GM08714 (cell line): ENCODE results near the gene CDK7.

Source experiments
- H3K4me3 ChIP-seq: fragments of 200-500 bp; sonication (Bioruptor generic); 2 replicates; pipeline ENCODE4 v1.5.1; 2014; ENCODE audit warnings: mild to moderate bottlenecking, low read length, inconsistent platforms
- ZNF274 ChIP-seq: IDR thresholded peaks from 2 replicates; pipeline ENCODE4 v1.6.1; 2012; ENCODE audit warnings: mild to moderate bottlenecking, low read depth, low read length

CDK7 gene

DNA sequence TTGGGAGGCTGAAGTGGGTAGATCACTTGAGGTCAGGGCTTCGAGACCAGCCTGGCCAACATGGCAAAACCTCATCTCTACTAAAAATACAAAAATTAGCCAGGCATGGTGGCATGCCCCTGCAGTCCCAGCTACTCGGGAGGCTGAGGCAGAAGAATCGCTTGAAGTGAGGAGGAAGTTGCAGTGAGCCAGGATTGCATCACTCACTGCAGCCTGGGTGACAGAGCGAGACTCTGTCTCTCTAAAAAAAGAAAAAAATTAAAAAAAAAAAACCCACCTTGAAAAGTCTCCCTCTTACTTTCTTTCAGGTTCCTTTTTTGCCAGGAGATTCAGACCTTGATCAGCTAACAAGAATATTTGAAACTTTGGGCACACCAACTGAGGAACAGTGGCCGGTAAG lies 34.2 kb downstream of the CDK7 start:
- no peak for TF ChIP-seq ZNF274
- H3K4me3 ChIP-seq, result no peak overlapping the region

DNA sequence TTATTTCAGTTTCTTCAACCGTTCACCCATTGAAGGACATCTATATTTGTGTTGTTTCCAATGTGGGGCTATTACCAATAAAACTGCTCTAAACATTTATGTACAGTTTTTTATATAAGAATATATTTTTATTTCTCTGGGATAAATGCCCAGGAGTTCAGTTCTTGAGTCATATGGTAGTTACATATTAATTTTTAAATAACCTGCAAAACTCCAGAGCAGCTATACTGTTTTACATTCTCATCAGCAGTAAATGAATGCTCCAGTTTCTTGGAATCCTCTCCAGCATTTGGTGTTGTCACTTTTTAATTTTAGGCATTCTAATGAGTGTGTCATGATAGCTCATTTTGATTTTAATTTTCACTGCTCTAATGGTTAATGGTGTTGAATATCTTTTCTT lies 36.2 kb downstream of the CDK7 start:
- no peak overlapping the region for H3K4me3 ChIP-seq
- no peak for TF ChIP-seq ZNF274

DNA sequence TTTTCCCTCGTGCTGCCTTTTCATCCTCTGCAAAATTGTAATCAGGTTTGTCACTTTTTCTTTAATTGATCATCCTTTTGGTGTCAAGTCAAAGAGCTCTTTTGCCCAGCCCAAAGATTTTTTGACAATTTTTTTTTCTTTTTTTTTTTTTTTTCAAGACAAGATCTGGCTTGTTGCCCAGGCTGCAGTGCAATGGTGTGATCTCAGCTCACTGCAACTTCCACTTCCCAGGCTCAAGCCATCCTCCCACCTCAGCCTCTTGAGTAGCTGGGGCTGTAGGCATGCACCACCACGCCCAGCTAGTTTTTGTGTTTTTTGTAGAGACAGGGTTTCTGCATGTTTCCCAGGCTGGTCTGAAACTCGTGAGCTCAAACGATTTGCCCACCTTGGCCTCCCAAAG lies 36.7 kb downstream of the CDK7 start:
- no peak for TF ChIP-seq ZNF274

GRCh38 chr5:69275563-69275962 lies 40.9 kb downstream of the CDK7 start:
- no peak overlapping the region for H3K4me3 ChIP-seq
- TF ChIP-seq ZNF274, result no peak

More for the DNA sequence above, 36.7 kb downstream of the CDK7 start:
- no peak overlapping the region for H3K4me3 ChIP-seq

GRCh38 chr5:69276422-69277174 lies 41.9 kb downstream of the CDK7 start:
- H3K4me3 ChIP-seq, result no peak overlapping the region
- TF ChIP-seq ZNF274, result no peak

GRCh38 chr5:69279517-69279916 lies 44.8 kb downstream of the CDK7 start:
- TF ChIP-seq ZNF274, result no peak
- no peak overlapping the region for H3K4me3 ChIP-seq

DNA sequence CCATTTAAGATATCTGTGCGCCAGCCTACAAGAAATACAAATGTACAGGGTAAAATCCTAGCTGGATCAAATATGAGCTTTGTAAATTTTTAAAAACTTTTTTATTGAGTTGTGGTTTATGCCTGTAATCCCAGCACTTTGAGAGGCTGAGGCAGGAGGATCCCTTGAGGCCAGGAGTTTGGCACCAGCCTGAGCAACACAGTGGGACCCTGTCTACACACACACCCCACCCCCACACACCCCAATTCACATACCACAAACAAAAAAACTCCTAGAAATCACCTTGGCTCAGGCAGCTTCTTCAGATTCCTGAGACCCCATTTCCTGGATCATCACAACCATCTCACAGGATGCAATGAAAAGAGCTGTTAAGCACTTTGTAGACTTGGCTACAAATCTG lies 46.4 kb downstream of the CDK7 start:
- TF ChIP-seq ZNF274, result no peak
- no peak overlapping the region for H3K4me3 ChIP-seq

GRCh38 chr5:69284203-69284602 lies 49.5 kb downstream of the CDK7 start:
- no peak overlapping the region for H3K4me3 ChIP-seq
- TF ChIP-seq ZNF274, result no peak

- no peak overlapping the region for H3K4me3 ChIP-seq
- no peak for TF ChIP-seq ZNF274
Measured at GRCh38 chr5:69285448-69286116, 50.9 kb downstream of the CDK7 start.

GRCh38 chr5:69288069-69288468 lies 53.4 kb downstream of the CDK7 start:
- H3K4me3 ChIP-seq, result no peak overlapping the region
- no peak for TF ChIP-seq ZNF274

DNA sequence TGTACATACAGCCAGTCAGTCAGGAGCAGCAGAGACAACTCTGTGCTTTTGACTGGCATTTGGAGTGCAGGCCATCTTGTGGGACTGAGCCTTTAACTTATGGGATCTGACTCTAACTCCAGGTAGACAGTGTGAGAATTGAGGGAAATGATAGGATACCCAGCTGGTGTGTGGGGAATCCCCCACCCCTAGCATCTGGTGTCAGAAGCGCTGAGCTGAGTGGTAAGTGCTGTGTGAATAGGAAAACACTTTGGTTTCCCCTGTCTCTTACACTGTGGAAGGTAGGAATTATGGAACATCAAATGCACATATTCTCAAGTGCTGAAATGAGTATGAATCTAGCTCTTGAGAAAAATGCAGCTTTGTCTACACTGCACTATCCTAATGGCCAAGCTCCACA lies 54.0 kb downstream of the CDK7 start:
- no peak for TF ChIP-seq ZNF274
- no peak overlapping the region for H3K4me3 ChIP-seq

DNA sequence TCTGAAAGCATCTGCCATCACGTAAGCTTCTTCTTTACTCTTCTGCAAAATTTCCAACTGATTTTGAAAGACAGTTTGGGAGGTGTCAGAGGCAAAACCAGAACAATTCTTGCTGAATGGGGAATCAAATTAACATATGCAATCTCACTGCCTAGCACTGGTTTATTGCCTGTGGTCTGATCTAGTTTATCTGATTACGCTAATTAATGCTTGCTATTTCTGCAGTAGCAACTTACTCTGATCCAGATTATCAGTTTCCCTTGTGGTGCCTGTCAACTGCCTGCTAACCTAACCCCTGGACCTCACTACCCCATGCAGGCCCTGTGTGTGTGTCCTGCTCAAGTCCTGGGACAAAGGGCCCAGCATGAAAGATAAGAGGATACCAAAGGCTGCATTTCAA lies 57.6 kb downstream of the CDK7 start:
- no peak overlapping the region for H3K4me3 ChIP-seq
- no peak for TF ChIP-seq ZNF274

DNA sequence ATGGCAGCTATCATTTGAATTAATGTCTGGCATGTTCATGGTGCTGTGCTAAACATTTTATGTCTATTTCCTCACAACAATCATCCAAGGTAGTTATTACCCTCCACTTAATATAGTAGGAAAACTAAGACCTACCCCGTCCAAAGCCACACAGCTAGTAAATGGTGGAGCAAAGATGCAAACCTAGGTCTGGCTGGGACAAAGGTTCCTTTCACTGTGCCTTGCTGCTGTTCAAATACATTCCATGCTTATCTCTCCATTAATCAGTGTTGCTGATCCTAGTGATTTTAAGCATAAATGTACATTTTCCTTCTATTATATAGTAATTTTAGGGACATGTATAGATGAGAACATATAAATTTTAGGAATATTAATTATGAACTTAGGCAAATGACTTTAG lies 59.2 kb downstream of the CDK7 start:
- H3K4me3 ChIP-seq, result no peak overlapping the region
- no peak for TF ChIP-seq ZNF274

DNA sequence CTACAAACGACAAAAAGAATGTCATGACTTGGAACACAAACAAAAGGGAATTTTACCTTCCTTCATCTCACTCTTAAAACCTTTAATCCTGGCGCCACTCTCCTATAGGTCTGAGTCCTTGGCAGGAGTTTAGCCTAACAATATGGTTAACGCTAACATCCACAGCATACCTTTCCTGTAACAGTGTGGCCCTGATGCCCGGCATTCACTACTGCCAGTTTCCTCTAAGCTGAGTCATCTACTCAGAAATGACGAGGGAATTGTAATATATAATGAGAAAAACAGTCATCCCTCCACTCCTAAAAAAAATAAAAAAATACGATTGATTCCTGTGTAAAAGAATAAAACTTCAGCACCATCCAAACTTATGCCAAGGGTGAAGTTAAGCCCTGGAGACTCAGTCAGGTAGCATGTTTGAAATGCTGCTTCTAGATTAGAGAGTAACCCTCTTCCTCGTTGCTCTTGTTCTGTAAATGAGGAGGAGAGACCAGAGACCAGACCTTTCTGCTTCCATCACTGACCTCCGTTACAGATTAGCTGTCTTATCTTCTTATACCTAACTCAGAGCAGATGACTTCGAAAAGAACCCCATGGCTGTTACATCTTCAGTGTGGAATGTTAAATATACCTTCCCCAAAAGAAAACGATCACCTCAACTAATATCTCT lies 60.5 kb downstream of the CDK7 start:
- no peak for TF ChIP-seq ZNF274
- H3K4me3 ChIP-seq, result no peak overlapping the region

DNA sequence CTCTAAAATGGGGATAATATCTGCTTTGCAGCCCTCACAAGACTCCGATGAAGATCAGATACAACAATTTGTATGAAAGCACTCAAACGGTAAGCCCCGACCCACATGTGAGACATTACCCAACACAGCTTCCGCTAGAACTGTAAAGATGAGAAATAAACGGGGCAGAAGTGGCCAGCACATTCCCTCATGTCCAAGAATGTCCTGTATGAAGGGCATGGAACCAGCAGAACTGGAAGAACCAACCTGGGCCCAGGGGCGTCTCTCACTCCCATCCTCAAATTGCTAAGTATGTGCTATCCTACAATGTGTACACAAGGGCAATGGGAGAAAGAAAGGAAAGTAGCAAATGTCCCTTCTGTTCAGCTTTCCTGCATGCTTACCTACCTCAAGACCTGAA lies 64.9 kb downstream of the CDK7 start:
- TF ChIP-seq ZNF274, result no peak
- H3K4me3 ChIP-seq, result no peak overlapping the region
